Measurements from ENCODE around the gene CHRNB2.

DNA sequence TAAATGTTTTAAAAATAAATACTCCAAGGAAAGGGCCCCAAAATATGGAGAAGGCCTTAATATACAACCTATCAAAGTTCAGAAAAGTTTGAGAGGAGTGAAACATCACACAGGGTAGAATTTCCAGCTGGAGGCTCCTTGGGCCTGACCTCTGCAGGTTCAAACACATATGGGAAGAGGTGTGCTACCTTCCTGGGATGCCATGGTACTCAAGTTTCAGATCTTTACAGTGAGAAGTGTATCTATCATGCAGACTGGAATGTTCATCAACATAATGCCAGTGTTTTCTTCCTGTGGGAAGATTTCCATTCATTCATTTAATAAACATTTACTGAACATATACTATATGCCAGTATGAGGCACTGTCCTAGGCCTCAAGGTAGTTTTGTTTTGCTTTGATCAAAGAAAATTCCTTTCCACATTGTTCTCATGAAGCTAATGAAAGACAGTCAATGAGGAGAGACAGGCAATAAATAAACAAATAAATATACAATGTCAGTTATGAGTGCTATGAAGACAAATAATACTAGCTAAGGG is 55.0 kb downstream of the CHRNB2 start:
- TF ChIP-seq TARDBP (IDR thresholded peaks at IDR 0.05) (no peak), FOXM1 (IDR thresholded peaks at IDR 0.05; ENCODE audit: borderline replicate concordance) (no peak), L3MBTL2 (conservative IDR thresholded peaks at IDR 0.05) (no peak), SP1 (IDR thresholded peaks at IDR 0.05) (no peak), HDGF (IDR thresholded peaks at IDR 0.05; ENCODE audit: borderline replicate concordance) (no peak), NFRKB (IDR thresholded peaks at IDR 0.05) (no peak), ARNT (IDR thresholded peaks at IDR 0.05) (no peak), ELF4 (IDR thresholded peaks at IDR 0.05) (no peak), SUZ12 (IDR thresholded peaks at IDR 0.05) (no peak), CTBP1 (IDR thresholded peaks at IDR 0.05; ENCODE audit: borderline replicate concordance) (no peak), FOXA1 (IDR thresholded peaks at IDR 0.05) (no peak)
